SK-N-SH (cell line): ENCODE results near the gene LMAN2. TPM values are rescaled to one million over a fixed set of nuclear protein-coding genes. Genes with fewer than 3 reads are reported as not detected.

Experiments used
- CTCF ChIA-PET: fragments of 300-600, 350-600 bp; formaldehyde crosslinking; extraction: SDS; loops from one replicate; lab custom pipeline; 2021; lab: Yijun Ruan, JAX
- POLR2A ChIA-PET: fragments of 350-600 bp; sonication (Branson Sonifier 250); formaldehyde crosslinking; extraction: SDS; loops from one replicate; lab custom pipeline; 2020; ENCODE audit warnings: antibody characterized with exemption, inconsistent platforms; lab: Yijun Ruan, JAX
- DNase-seq: peaks from one replicate; pipeline ENCODE4 v3.0.0; 2012
- H2AFZ ChIP-seq: fragments of 200-600 bp; sonication (generic); 2 replicates; pipeline ENCODE4 v1.8.1; 2016; ENCODE audit warnings: antibody characterized with exemption, mild to moderate bottlenecking, low read depth
- H3F3A ChIP-seq: fragments of 200-600 bp; sonication (generic); replicated peaks from 2 replicates; pipeline ENCODE3; 2016; ENCODE audit warnings: antibody characterized with exemption, mild to moderate bottlenecking; ENCODE audit not compliant: insufficient read depth
- H3K27ac ChIP-seq, 2 experiments: fragments of 200-500 bp in 1 of 2; fragments of 200-600 bp in 1 of 2; sonication (Bioruptor generic) in 1 of 2; sonication (generic), shearing (Covaris generic) in 1 of 2; 2 replicates each; pipeline versions ENCODE4 v1.5.1 to v1.6.1; 2014 to 2016; ENCODE audit warnings: low read depth in 2 of 2, inconsistent platforms in 1 of 2, low read length in 1 of 2, mild to moderate bottlenecking in 1 of 2, mixed read lengths in 1 of 2
- H3K27me3 ChIP-seq: fragments of 200-600 bp; sonication (generic), shearing (Covaris generic); 2 replicates; pipeline ENCODE4 v1.6.1; 2016; ENCODE audit warnings: mixed run types; ENCODE audit not compliant: insufficient read depth
- H3K36me3 ChIP-seq, 2 experiments: fragments of 200-500 bp in 1 of 2; fragments of 200-600 bp in 1 of 2; sonication (Bioruptor generic) in 1 of 2; sonication (generic) in 1 of 2; replicated peaks in 1 of 2; 2 replicates each; pipeline versions ENCODE3 to v1.5.1; 2014 to 2016; ENCODE audit warnings: low read length in 1 of 2, mild to moderate bottlenecking in 1 of 2; ENCODE audit not compliant: insufficient read depth in 2 of 2, control insufficient read depth in 1 of 2
- H3K4me1 ChIP-seq, 2 experiments: fragments of 200-500 bp in 1 of 2; fragments of 200-600 bp in 1 of 2; sonication (Bioruptor generic) in 1 of 2; sonication (generic), shearing (Covaris generic) in 1 of 2; 2 replicates each; pipeline versions ENCODE4 v1.5.1 to v1.6.1; 2014 to 2016; ENCODE audit warnings: low read depth in 1 of 2, low read length in 1 of 2, mixed run types in 1 of 2; ENCODE audit not compliant: insufficient read depth in 2 of 2, control insufficient read depth in 1 of 2
- H3K4me2 ChIP-seq: fragments of 200-600 bp; sonication (generic), shearing (Covaris generic); 2 replicates; pipeline ENCODE4 v1.6.1; 2017; ENCODE audit warnings: mixed run types
- H3K4me3 ChIP-seq, 2 experiments: fragments of 200-500 bp in 1 of 2; fragments of 200-600 bp in 1 of 2; sonication (Bioruptor generic) in 1 of 2; sonication (generic), shearing (Covaris generic) in 1 of 2; 2 replicates each; pipeline versions ENCODE4 v1.5.1 to v1.8.1; 2014 to 2016; ENCODE audit warnings: low read depth in 2 of 2, inconsistent platforms in 1 of 2, low read length in 1 of 2, mild to moderate bottlenecking in 1 of 2, mixed read lengths in 1 of 2, moderate library complexity in 1 of 2
- H3K79me2 ChIP-seq: fragments of 200-600 bp; sonication (generic); 2 replicates; pipeline ENCODE4 v1.8.1; 2017; ENCODE audit warnings: mild to moderate bottlenecking; ENCODE audit not compliant: insufficient read depth
- H3K9ac ChIP-seq: fragments of 200-600 bp; sonication (generic); 2 replicates; pipeline ENCODE4 v1.6.1; 2017; ENCODE audit warnings: mixed run types
- H3K9me2 ChIP-seq: fragments of 200-600 bp; sonication (generic); 2 replicates; pipeline ENCODE4 v1.6.1; 2017; ENCODE audit warnings: mixed run types
- H3K9me3 ChIP-seq: fragments of 200-600 bp; sonication (generic); 2 replicates; pipeline ENCODE4 v1.6.1; 2017; ENCODE audit warnings: mixed run types, mild to moderate bottlenecking, moderate library complexity
- H4K20me1 ChIP-seq: fragments of 200-600 bp; sonication (generic); 2 replicates; pipeline ENCODE4 v1.6.1; 2017; ENCODE audit warnings: mild to moderate bottlenecking, mixed run types; ENCODE audit not compliant: insufficient read depth
- CHD2 ChIP-seq: fragments of 150-350 bp; IDR thresholded peaks from 2 replicates; pipeline ENCODE4 v1.6.1; 2018; ENCODE audit warnings: low read length; ENCODE audit not compliant: partially characterized antibody
- EP300 ChIP-seq, 2 experiments: IDR thresholded peaks; 2 replicates each; pipeline versions ENCODE4 v1.4.0 to v1.6.1; 2012; ENCODE audit warnings: borderline replicate concordance in 1 of 2, low read depth in 1 of 2, low read length in 1 of 2
- EZH2phosphoT487 ChIP-seq: fragments of 200-600 bp; sonication (generic); IDR thresholded peaks from 2 replicates; pipeline ENCODE4 v1.6.1; 2017; ENCODE audit warnings: low read depth, mixed run types, mild to moderate bottlenecking, antibody characterized with exemption, moderate library complexity, borderline replicate concordance
- FOSL2 ChIP-seq: IDR thresholded peaks from 2 replicates; pipeline ENCODE4 v1.4.0; 2012; ENCODE audit warnings: low read depth, mild to moderate bottlenecking, moderate library complexity, borderline replicate concordance
- FOXJ3 ChIP-seq: sonication (generic); formaldehyde crosslinking; IDR thresholded peaks from 2 replicates; pipeline ENCODE4 v1.5.1; 2020; ENCODE audit warnings: mild to moderate bottlenecking, missing genetic modification reagents
- GATA2 ChIP-seq: sonication (generic); formaldehyde crosslinking; IDR thresholded peaks from 2 replicates; pipeline ENCODE4 v1.5.0; 2020; ENCODE audit warnings: mild to moderate bottlenecking, missing genetic modification reagents
- MEF2A ChIP-seq: IDR thresholded peaks from 2 replicates; pipeline ENCODE4 v1.4.0; 2012; ENCODE audit warnings: low read depth, borderline replicate concordance
- NFIC ChIP-seq: IDR thresholded peaks from 2 replicates; pipeline ENCODE4 v1.4.0; 2012; ENCODE audit warnings: borderline replicate concordance
- NRF1 ChIP-seq: IDR thresholded peaks from 2 replicates; pipeline ENCODE4 v1.6.1; 2012; ENCODE audit warnings: low read depth, mild to moderate bottlenecking, low read length
- POLR2AphosphoS5 ChIP-seq: IDR thresholded peaks from 2 replicates; pipeline ENCODE4 v1.6.1; 2012; ENCODE audit warnings: low read depth, low read length
- RAD21 ChIP-seq: IDR thresholded peaks from 2 replicates; pipeline ENCODE4 v1.6.1; 2012; ENCODE audit warnings: mild to moderate bottlenecking, low read length
- RCOR1 ChIP-seq: fragments of 150-350 bp; IDR thresholded peaks from 2 replicates; pipeline ENCODE4 v1.6.1; 2017; ENCODE audit warnings: antibody characterized with exemption, low read length
- RFX5 ChIP-seq: IDR thresholded peaks from 2 replicates; pipeline ENCODE4 v1.6.1; 2012; ENCODE audit warnings: mild to moderate bottlenecking, improper control_type of control experiment, low read length
- SIN3A ChIP-seq: IDR thresholded peaks from 2 replicates; pipeline ENCODE4 v1.6.1; 2012; ENCODE audit warnings: low read depth, mild to moderate bottlenecking, low read length, moderate library complexity, borderline replicate concordance
- SMC3 ChIP-seq: IDR thresholded peaks from 2 replicates; pipeline ENCODE4 v1.6.1; 2012; ENCODE audit warnings: low read depth, low read length, improper control_type of control experiment
- TAF1 ChIP-seq: IDR thresholded peaks from 2 replicates; pipeline ENCODE4 v1.6.1; 2012; ENCODE audit warnings: low read depth, mild to moderate bottlenecking, low read length, moderate library complexity, borderline replicate concordance
- WGBS: methylation state at CpG from one replicate; pipeline ENCODE4 v1.1.6; 2017; ENCODE audit warnings: low lambda C conversion rate; 5-methylcytosine and 5-hydroxymethylcytosine counted together
- polyA plus RNA-seq, 3 experiments: library from polyadenylated mRNA; depleted of rRNA; stranded (reverse); fragments of >200 nt; gene quantifications; 2 replicates each; pipeline ENCODE4 v1.2.3, GENCODE V29; 2012
- TF ChIP-seq, protein P1 (sequence below): fragments of 150-350 bp; IDR thresholded peaks from 2 replicates; pipeline ENCODE4 v1.6.1; 2017; ENCODE audit warnings: antibody characterized with exemption, low read length, low read depth, borderline replicate concordance
- TF ChIP-seq, protein P2 (sequence below): IDR thresholded peaks from 2 replicates; pipeline ENCODE4; 2012

The LMAN2 gene
- polyA plus RNA-seq, 1 of the 3 experiments (the other 2 are of a cell fraction), result 500 TPM

DNA sequence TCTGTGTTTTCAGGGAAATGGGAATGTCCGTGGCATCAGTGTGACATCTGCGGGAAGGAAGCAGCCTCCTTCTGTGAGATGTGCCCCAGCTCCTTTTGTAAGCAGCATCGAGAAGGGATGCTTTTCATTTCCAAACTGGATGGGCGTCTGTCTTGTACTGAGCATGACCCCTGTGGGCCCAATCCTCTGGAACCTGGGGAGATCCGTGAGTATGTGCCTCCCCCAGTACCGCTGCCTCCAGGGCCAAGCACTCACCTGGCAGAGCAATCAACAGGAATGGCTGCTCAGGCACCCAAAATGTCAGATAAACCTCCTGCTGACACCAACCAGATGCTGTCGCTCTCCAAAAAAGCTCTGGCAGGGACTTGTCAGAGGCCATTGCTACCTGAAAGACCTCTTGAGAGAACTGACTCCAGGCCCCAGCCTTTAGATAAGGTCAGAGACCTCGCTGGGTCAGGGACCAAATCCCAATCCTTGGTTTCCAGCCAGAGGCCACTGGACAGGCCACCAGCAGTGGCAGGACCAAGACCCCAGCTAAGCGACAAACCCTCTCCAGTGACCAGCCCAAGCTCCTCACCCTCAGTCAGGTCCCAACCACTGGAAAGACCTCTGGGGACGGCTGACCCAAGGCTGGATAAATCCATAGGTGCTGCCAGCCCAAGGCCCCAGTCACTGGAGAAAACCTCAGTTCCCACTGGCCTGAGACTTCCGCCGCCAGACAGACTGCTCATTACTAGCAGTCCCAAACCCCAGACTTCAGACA is 57.5 kb downstream of the LMAN2 start:
- Histone ChIP-seq H3K9ac (no peak overlapping the region), H3K27ac (no peak overlapping the region), H3K4me3 (no peak overlapping the region), H3F3A (no peaks in the 10 kb centered on the region), H3K36me3 (peaks cover 42 to 75% of the 10 kb centered on the region in 2 experiments), H3K9me2 (no peaks in the 10 kb centered on the region), H2AFZ (no peak overlapping the region), H3K4me2 (no peak overlapping the region), H3K79me2 (no peaks in the 10 kb centered on the region), H4K20me1 (no peaks in the 10 kb centered on the region), H3K27me3 (no peaks in the 10 kb centered on the region), H3K4me1 (no peaks in the 10 kb centered on the region), H3K9me3 (no peaks in the 10 kb centered on the region)
- TF ChIP-seq, protein P1, sequence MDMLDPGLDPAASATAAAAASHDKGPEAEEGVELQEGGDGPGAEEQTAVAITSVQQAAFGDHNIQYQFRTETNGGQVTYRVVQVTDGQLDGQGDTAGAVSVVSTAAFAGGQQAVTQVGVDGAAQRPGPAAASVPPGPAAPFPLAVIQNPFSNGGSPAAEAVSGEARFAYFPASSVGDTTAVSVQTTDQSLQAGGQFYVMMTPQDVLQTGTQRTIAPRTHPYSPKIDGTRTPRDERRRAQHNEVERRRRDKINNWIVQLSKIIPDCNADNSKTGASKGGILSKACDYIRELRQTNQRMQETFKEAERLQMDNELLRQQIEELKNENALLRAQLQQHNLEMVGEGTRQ, result no peak
- TF ChIP-seq POLR2AphosphoS5 (no peak), SIN3A (no peak), GATA2 (no peak), EP300 (IDR thresholded peaks at IDR 0.05; ENCODE audit: borderline replicate concordance in 1 of 2, low read depth in 1 of 2, low read length in 1 of 2) (no peak), FOSL2 (no peak), NRF1 (no peak), EZH2phosphoT487 (no peak)
- DNase-seq, result no peak
- CTCF ChIA-PET, result interaction anchor here (0.7 to 2.4 kb wide), 7 partner anchors 8 to 182 kb away, joined by 3 to 8 read pairs (median 5); partner anchors contain the start of genes PRELID1 and RAB24
- WGBS, result 95% methylated on average over 9 of the region's 12 CpGs
- POLR2A ChIA-PET, result no interaction called here

DNA sequence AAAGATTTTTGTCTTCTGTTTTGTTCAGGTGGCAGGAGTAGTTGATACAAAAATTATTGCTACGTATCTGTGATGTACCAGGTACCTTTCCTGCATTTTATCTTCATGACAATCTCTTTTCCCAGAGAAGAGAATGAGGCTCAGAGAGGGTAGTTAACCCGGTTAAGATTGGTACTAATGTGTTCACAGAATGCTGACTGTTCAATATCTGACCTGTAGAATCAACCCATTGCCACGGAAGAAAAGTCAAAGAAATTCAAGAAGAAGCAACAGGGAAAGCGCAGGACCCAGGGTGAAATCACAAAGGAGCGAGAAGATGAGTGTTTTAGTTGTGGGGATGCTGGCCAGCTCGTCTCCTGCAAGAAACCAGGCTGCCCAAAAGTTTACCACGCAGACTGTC is 59.7 kb downstream of the LMAN2 start:
- WGBS, result 98% methylated on average over 7 of the region's 7 CpGs
- CTCF ChIA-PET, result interaction anchor here (1.2 kb wide), 1 partner anchor 179 kb away, joined by 3 read pairs; no protein-coding TSS in a partner anchor
- no peak overlapping the region for H3K9ac ChIP-seq
- TF ChIP-seq TAF1, result no peak
- no peak for TF ChIP-seq RAD21
- no peak for TF ChIP-seq GATA2
- TF ChIP-seq RFX5, result no peak
- TF ChIP-seq POLR2AphosphoS5, result no peak
- TF ChIP-seq FOXJ3 (CRISPR knock-in tag), result no peak
- TF ChIP-seq NFIC, result no peak
- TF ChIP-seq RCOR1, result no peak
- no peak for TF ChIP-seq SMC3
- TF ChIP-seq CHD2, result no peak
- no peak for TF ChIP-seq NRF1
- TF ChIP-seq MEF2A, result no peak
- TF ChIP-seq EP300 (IDR thresholded peaks at IDR 0.05; ENCODE audit: borderline replicate concordance in 1 of 2, low read depth in 1 of 2, low read length in 1 of 2), result no peak
- TF ChIP-seq FOSL2, result no peak
- TF ChIP-seq, protein P2, sequence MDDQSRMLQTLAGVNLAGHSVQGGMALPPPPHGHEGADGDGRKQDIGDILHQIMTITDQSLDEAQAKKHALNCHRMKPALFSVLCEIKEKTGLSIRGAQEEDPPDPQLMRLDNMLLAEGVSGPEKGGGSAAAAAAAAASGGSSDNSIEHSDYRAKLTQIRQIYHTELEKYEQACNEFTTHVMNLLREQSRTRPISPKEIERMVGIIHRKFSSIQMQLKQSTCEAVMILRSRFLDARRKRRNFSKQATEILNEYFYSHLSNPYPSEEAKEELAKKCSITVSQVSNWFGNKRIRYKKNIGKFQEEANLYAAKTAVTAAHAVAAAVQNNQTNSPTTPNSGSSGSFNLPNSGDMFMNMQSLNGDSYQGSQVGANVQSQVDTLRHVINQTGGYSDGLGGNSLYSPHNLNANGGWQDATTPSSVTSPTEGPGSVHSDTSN, result no peak
- TF ChIP-seq, all 33 proteins: peak for 0
- peaks cover 42 to 81% of the 10 kb centered on the region in 2 experiments for H3K36me3 ChIP-seq
- H3K27me3 ChIP-seq, result no peaks in the 10 kb centered on the region
- no peak overlapping the region for H3K27ac ChIP-seq
- H2AFZ ChIP-seq, result no peak overlapping the region
- H4K20me1 ChIP-seq, result no peaks in the 10 kb centered on the region
- no peak for DNase-seq
- no peaks in the 10 kb centered on the region for H3K79me2 ChIP-seq
- H3K4me2 ChIP-seq, result no peak overlapping the region
- no peaks in the 10 kb centered on the region for H3K9me3 ChIP-seq
- no peaks in the 10 kb centered on the region for H3K9me2 ChIP-seq
- H3K4me3 ChIP-seq, result no peak overlapping the region
- H3F3A ChIP-seq, result no peaks in the 10 kb centered on the region
- H3K4me1 ChIP-seq, result no peaks in the 10 kb centered on the region
- POLR2A ChIA-PET, result no interaction called here
